Measurements from ENCODE around the gene NRP1. TPM values are rescaled to one million over a fixed set of nuclear protein-coding genes. Genes with fewer than 3 reads are reported as not detected.

The NRP1 gene
- total RNA-seq, 1 donor from 2014 or later = not detected

DNA sequence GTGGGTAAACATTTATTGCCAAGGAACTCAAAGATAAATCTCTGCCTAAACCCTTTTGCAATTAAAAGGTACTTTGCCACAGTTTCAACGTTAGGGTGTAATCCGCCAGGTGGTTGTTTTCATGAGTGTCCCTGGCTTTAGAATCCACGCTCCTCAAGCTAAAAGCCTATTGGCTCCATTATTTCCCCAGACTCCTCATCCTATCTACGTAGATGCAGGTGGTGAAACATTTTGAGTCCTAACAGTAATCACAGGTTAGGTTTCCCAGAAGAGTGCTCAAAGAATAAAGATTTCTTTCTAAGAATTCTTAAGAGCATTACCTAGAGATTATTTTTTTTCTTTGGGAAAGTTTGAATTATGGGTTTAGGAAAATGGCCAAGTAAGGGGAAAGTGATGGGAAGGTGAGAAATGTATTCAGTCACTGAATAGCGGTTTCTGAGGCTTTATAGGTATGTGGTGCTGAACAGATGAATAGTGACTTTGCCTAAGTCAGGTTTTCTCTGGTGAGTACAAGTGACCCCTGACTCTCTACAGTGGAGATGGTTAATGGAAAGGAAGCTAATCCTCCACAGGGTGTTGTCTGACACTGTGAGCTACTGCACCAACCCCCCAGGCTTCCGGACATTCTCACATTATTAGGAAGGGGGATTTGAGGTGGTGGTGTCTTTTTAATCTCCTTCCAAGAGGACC is 60.2 kb downstream of the NRP1 start:
- H3K27me3 Mint-ChIP-seq = peaks cover 13% of the 10 kb centered on the region
- H3K27ac Mint-ChIP-seq = no peak overlapping the region
- H3K4me3 Mint-ChIP-seq = no peak overlapping the region
- TF ChIP-seq, protein P1, sequence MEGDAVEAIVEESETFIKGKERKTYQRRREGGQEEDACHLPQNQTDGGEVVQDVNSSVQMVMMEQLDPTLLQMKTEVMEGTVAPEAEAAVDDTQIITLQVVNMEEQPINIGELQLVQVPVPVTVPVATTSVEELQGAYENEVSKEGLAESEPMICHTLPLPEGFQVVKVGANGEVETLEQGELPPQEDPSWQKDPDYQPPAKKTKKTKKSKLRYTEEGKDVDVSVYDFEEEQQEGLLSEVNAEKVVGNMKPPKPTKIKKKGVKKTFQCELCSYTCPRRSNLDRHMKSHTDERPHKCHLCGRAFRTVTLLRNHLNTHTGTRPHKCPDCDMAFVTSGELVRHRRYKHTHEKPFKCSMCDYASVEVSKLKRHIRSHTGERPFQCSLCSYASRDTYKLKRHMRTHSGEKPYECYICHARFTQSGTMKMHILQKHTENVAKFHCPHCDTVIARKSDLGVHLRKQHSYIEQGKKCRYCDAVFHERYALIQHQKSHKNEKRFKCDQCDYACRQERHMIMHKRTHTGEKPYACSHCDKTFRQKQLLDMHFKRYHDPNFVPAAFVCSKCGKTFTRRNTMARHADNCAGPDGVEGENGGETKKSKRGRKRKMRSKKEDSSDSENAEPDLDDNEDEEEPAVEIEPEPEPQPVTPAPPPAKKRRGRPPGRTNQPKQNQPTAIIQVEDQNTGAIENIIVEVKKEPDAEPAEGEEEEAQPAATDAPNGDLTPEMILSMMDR (IDR thresholded peaks at IDR 0.05) = no peak
- no peaks in the 10 kb centered on the region for H3K9me3 Mint-ChIP-seq
- CTCF ChIA-PET = no interaction called here
- POLR2A ChIA-PET = no interaction called here
- ATAC-seq (ENCODE audit: low read depth) (no peak), DNase-seq (no peak)
- H3K36me3 Mint-ChIP-seq (ENCODE audit: low read depth) = no peaks in the 10 kb centered on the region
- H3K4me1 Mint-ChIP-seq = no peaks in the 10 kb centered on the region
- intact Hi-C loops (cut with micrococcal nuclease) = no loop called here

- H3K27me3 Mint-ChIP-seq = peaks cover 13% of the 10 kb centered on the region
- TF ChIP-seq, protein P1 (IDR thresholded peaks at IDR 0.05) = no peak
- no peak for ATAC-seq (ENCODE audit: low read depth)
- intact Hi-C loops (cut with micrococcal nuclease) = no loop called here
- H3K4me3 Mint-ChIP-seq = no peak overlapping the region
- no peak overlapping the region for H3K27ac Mint-ChIP-seq
- no peaks in the 10 kb centered on the region for H3K4me1 Mint-ChIP-seq
- ChIA-PET POLR2A (no interaction called here), CTCF (no interaction called here)
- no peak for DNase-seq
- H3K9me3 Mint-ChIP-seq = no peaks in the 10 kb centered on the region
- no peaks in the 10 kb centered on the region for H3K36me3 Mint-ChIP-seq (ENCODE audit: low read depth)
Observed at GRCh38 chr10:33273295-33274002, 61.0 kb downstream of the NRP1 start.

DNA sequence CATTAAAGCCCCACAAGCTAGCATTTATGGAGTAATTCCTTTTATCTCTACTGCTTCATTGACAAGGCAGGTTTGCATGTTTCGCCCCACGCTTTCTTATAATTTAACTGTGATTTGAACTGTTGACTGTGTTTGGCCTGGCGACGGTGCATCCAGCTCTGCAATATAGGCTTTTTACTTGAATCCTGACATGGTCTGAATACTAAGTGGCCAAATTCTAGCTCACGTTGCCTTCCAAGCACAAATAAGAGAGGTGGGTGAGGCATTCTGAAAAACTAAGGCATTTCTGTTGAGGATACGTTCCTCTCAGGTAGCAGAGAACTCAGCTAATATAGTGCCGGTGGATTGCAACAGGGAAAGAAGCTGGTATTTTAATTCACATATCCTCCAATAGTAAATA is 61.8 kb downstream of the NRP1 start:
- Mint-ChIP-seq H3K27me3 (peaks cover 13% of the 10 kb centered on the region), H3K27ac (no peak overlapping the region), H3K36me3 (ENCODE audit: low read depth) (no peaks in the 10 kb centered on the region), H3K4me3 (no peak overlapping the region), H3K4me1 (no peaks in the 10 kb centered on the region), H3K9me3 (no peaks in the 10 kb centered on the region)
- DNase-seq (no peak), ATAC-seq (ENCODE audit: low read depth) (no peak)
- TF ChIP-seq, protein P1 (IDR thresholded peaks at IDR 0.05) = no peak
- CTCF ChIA-PET = no interaction called here
- intact Hi-C loops (cut with micrococcal nuclease) = no loop called here
- POLR2A ChIA-PET = no interaction called here

- ATAC-seq (ENCODE audit: low read depth) (no peak), DNase-seq (no peak)
- Mint-ChIP-seq H3K4me3 (no peak overlapping the region), H3K36me3 (ENCODE audit: low read depth) (no peaks in the 10 kb centered on the region), H3K9me3 (no peaks in the 10 kb centered on the region), H3K27ac (no peak overlapping the region), H3K27me3 (peaks cover 13% of the 10 kb centered on the region), H3K4me1 (no peaks in the 10 kb centered on the region)
- intact Hi-C loops (cut with micrococcal nuclease) = no loop called here
- ChIA-PET POLR2A (no interaction called here), CTCF (no interaction called here)
- TF ChIP-seq, protein P1 (IDR thresholded peaks at IDR 0.05) = no peak
Observed at GRCh38 chr10:33271969-33272583, 62.4 kb downstream of the NRP1 start.

DNA sequence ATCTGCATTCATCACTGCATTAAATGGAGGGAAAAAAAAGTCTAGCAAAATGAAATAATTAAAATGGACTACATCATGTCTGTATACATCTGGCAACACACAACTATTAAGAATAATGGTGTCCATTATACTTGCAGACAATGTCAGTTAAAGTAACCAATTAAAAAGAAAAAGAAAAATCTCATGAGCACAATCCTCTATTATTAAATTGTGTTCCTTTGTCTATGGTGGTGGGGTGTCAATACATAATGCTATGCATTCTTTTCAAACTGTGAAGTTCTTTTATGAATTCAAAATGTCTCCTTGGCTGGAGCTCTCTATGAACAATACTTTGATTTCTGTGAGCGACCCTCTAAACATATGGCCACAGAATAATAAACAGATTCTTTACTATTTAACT is 63.5 kb downstream of the NRP1 start:
- H3K27ac Mint-ChIP-seq = no peak overlapping the region
- H3K9me3 Mint-ChIP-seq = no peaks in the 10 kb centered on the region
- no peak for ATAC-seq (ENCODE audit: low read depth)
- TF ChIP-seq, protein P1 (IDR thresholded peaks at IDR 0.05) = no peak
- ChIA-PET POLR2A (no interaction called here), CTCF (no interaction called here)
- H3K4me1 Mint-ChIP-seq = no peaks in the 10 kb centered on the region
- H3K36me3 Mint-ChIP-seq (ENCODE audit: low read depth) = no peaks in the 10 kb centered on the region
- no peak overlapping the region for H3K4me3 Mint-ChIP-seq
- intact Hi-C loops (cut with micrococcal nuclease) = no loop called here
- no peak for DNase-seq
- peaks cover 13% of the 10 kb centered on the region for H3K27me3 Mint-ChIP-seq
